Gastroesophageal sphincter (tissue), 3 donors: Measurements from ENCODE around the gene EGR4.

ENCODE experiments used
- EP300 ChIP-seq: sonication (generic); formaldehyde crosslinking; IDR thresholded peaks from one replicate; pipeline ENCODE4 v1.6.1; 2017; ENCODE audit warnings: antibody characterized with exemption, mild to moderate bottlenecking
- POLR2A ChIP-seq, 2 donors: fragments of 450-650 bp; IDR thresholded peaks; one replicate each; pipeline ENCODE4 v1.6.1; 2017; ENCODE audit warnings: antibody characterized with exemption in 2 of 2, mild to moderate bottlenecking in 2 of 2, moderate library complexity in 1 of 2
- POLR2AphosphoS5 ChIP-seq: sonication (generic); formaldehyde crosslinking; IDR thresholded peaks from one replicate; pipeline ENCODE4 v1.6.1; 2017; ENCODE audit warnings: antibody characterized with exemption
- TF ChIP-seq, protein P1 (sequence below), 4 experiments: fragments of 200-600 bp in 2 of 4; fragments of 450-650 bp in 2 of 4; sonication (generic) in 1 of 4; IDR thresholded peaks; one replicate each; pipeline ENCODE4 v1.5.1; 2017 to 2019; ENCODE audit warnings: antibody characterized with exemption in 4 of 4, mild to moderate bottlenecking in 2 of 4, moderate library complexity in 2 of 4

DNA sequence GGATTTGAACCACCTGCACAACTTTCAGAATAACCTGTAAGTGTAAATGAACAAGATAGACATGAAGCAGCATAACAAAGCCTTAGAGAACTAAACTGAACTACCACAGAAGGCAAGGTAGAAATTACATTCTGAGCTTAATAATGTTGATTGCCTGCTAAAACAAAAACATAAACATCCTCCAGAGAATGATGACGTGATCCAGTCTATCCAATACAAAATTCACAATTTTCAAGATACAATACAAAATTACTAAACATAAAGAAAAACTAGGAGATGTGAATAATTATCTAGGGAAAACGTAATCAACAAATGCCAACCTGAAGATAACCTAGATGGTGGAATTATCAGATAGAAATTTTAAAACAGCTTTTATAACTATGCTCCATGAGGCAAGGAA, 40.7 kb upstream of the EGR4 start:
- TF ChIP-seq, protein P1, sequence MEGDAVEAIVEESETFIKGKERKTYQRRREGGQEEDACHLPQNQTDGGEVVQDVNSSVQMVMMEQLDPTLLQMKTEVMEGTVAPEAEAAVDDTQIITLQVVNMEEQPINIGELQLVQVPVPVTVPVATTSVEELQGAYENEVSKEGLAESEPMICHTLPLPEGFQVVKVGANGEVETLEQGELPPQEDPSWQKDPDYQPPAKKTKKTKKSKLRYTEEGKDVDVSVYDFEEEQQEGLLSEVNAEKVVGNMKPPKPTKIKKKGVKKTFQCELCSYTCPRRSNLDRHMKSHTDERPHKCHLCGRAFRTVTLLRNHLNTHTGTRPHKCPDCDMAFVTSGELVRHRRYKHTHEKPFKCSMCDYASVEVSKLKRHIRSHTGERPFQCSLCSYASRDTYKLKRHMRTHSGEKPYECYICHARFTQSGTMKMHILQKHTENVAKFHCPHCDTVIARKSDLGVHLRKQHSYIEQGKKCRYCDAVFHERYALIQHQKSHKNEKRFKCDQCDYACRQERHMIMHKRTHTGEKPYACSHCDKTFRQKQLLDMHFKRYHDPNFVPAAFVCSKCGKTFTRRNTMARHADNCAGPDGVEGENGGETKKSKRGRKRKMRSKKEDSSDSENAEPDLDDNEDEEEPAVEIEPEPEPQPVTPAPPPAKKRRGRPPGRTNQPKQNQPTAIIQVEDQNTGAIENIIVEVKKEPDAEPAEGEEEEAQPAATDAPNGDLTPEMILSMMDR (IDR thresholded peaks at IDR 0.05), result no peak
- TF ChIP-seq POLR2AphosphoS5 (no peak), POLR2A (IDR thresholded peaks at IDR 0.05) (no peak), EP300 (no peak)
